SJCRH30 (cell line): ENCODE results near the gene PLD4. TPM values are rescaled to one million over a fixed set of nuclear protein-coding genes. Genes with fewer than 3 reads are reported as not detected.
"Not testable (repeated sequence)": the region's sequence is repeated elsewhere in the genome, so short reads cannot be mapped to it uniquely, and the experiment has no call there.

Experiments
- DNase-seq, 2 experiments: peaks; one replicate each; pipeline ENCODE4 v3.0.0-alpha.2; 2015 to 2020
- H3K27ac ChIP-seq: fragments of 250-450 bp; sonication (Bioruptor Pico); 2 replicates; pipeline ENCODE4 v1.5.1; 2020; ENCODE audit warnings: mild to moderate bottlenecking, moderate library complexity
- H3K27me3 ChIP-seq: fragments of 250-450 bp; sonication (Bioruptor Pico); 2 replicates; pipeline ENCODE4 v1.5.1; 2020; ENCODE audit warnings: mild to moderate bottlenecking, moderate library complexity
- H3K36me3 ChIP-seq: fragments of 250-450 bp; sonication (Bioruptor Pico); 2 replicates; pipeline ENCODE4 v1.5.1; 2020; ENCODE audit warnings: mild to moderate bottlenecking, moderate library complexity
- H3K4me1 ChIP-seq: fragments of 250-450 bp; sonication (Bioruptor Pico); 2 replicates; pipeline ENCODE4 v1.5.1; 2020; ENCODE audit warnings: mild to moderate bottlenecking, moderate library complexity
- H3K4me3 ChIP-seq: fragments of 250-450 bp; sonication (Bioruptor Pico); 2 replicates; pipeline ENCODE4 v1.5.1; 2020; ENCODE audit warnings: mild to moderate bottlenecking, moderate library complexity
- H3K9me3 ChIP-seq: fragments of 250-450 bp; sonication (Bioruptor Pico); replicated peaks from 2 replicates; pipeline ENCODE4 v1.5.1; 2020; ENCODE audit warnings: mild to moderate bottlenecking, moderate library complexity
- total RNA-seq: library from RNA; depleted of rRNA; stranded (reverse); fragments of >200 nt; shearing (Covaris generic); gene quantifications from 2 replicates; pipeline ENCODE4 v1.2.3, GENCODE V29; 2014

The PLD4 gene
- total RNA-seq, 1 experiment from 2014 or later, result not detected

DNA sequence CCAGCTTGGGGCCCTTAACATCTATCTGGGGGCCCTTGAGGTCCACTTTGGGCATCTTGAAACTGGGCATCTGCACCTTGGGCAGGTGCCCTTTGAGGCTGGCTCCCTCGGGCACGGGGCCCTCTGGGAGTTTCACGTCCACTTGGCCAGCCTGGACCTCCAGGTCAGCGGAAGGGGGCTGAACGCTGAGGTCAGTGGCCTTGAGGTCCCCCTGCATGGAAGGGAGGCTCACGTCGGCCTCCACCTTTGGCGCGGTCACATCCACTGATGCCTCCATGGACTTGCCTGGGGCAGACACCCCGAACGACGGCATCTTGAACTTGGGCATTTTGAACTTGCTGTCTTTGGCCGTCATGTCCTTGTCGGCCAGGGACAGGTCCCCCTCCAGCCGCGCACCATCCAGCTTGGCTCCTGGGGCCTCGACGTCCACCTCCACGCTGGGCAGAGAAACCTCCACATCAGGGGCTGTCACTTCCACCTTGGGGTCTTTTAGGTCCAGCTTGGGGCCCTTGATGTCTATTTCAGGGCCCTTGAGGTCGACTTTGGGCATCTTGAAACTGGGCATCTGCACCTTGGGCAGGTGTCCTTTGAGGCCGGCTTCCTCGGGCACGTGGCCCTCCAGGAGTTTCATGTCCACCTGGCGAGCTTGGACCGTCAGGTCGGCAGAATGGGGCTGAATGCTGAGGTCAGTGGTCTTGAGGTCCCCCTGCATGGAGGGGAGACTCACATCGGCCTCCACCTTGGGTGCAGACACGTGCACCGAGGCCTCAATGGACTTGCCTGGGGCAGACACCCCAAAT lies 18.7 kb downstream of the PLD4 start:
- H3K4me1 ChIP-seq, DNase-seq, H3K36me3 ChIP-seq, H3K4me3 ChIP-seq, H3K27ac ChIP-seq, H3K9me3 ChIP-seq, H3K27me3 ChIP-seq: not testable (repeated sequence)

DNA sequence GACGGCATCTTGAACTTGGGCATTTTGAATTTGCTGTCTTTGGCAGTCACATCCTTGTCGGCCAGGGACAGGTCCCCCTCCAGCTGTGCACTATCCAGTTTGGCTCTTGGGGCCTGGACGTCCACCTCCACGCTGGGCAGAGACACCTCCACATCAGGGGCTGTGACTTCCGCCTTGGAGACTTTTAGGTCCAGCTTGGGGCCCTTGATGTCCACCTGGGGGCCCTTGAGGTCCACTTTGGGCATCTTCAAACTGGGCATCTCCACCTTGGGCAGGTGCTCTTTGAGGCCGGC lies 19.3 kb downstream of the PLD4 start:
- H3K27me3 ChIP-seq, result not testable (repeated sequence)

GRCh38 chr14:104944436-104945205 lies 19.9 kb downstream of the PLD4 start:
- not testable (repeated sequence) for H3K36me3 ChIP-seq, H3K4me3 ChIP-seq, H3K27me3 ChIP-seq, H3K9me3 ChIP-seq, DNase-seq, H3K27ac ChIP-seq, H3K4me1 ChIP-seq

More for the DNA sequence above, 19.3 kb downstream of the PLD4 start:
- H3K27ac ChIP-seq, H3K4me1 ChIP-seq, H3K4me3 ChIP-seq, H3K36me3 ChIP-seq, H3K9me3 ChIP-seq, DNase-seq: not testable (repeated sequence)

DNA sequence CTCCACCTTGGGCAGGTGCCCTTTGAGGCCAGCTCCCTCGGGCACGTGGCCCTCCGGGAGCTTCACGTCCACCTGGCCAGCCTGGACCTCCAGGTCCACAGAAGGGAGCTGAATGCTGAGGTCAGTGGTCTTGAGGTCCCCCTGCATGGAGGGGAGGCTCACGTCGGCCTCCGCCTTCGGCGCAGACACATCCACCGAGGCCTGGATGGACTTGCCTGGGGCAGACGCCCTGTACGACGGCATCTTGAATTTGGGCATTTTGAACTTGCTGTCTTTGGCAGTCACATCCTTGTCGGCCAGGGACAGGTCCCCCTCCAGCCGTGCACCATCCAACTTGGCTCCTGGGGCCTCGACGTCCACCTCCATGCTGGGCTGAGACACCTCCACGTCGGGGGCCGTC lies 20.6 kb downstream of the PLD4 start:
- not testable (repeated sequence) for H3K27ac ChIP-seq

DNA sequence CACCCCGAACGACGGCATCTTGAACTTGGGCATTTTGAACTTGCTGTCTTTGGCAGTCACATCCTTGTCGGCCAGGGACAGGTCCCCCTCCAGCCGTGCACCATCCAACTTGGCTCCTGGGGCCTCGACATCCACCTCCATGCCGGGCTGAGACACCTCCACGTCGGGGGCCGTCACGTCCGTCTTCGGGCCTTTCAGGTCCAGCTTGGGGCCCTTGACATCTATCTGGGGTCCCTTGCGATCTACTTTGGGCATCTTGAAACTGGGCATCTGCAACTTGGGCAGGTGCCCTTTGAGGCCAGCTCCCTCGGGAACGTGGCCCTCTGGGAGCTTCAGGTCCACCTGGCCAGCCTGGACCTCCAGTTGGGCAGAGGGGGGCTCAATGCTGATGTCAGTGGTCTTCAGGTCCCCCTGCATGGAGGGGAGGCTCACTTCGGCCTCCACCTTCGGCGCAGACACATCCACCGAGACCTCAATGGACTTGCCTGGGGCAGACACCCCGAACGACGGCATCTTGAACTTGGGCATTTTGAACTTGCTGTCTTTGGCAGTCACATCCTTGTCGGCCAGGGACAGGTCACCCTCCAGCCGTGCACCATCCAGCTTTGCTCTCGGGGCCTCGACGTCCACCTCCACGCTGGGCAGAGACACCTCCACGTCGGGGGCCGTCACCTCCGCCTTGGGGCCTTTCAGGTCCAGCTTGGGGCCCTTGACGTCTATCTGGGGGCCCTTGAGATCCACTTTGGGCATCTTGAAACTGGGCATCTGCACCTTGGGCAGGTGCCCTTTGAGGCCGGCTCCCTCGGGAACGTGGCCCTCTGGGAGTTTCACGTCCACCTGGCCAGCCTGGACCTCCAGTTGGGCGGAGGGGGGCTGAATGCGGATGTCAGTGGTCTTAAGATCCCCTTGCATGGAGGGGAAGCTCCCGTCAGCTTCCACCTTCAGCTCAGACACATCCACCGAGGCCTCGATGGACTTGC lies 21.6 kb downstream of the PLD4 start:
- not testable (repeated sequence) for H3K27ac ChIP-seq, H3K27me3 ChIP-seq, H3K9me3 ChIP-seq, H3K36me3 ChIP-seq, DNase-seq, H3K4me3 ChIP-seq, H3K4me1 ChIP-seq

More for the DNA sequence above, 20.6 kb downstream of the PLD4 start:
- not testable (repeated sequence) for H3K4me1 ChIP-seq, H3K27me3 ChIP-seq, H3K36me3 ChIP-seq, H3K4me3 ChIP-seq, DNase-seq, H3K9me3 ChIP-seq

- not testable (repeated sequence) for H3K4me3 ChIP-seq, H3K27me3 ChIP-seq, H3K27ac ChIP-seq, DNase-seq, H3K36me3 ChIP-seq, H3K9me3 ChIP-seq, H3K4me1 ChIP-seq
These were observed 22.5 kb downstream of the PLD4 start for GRCh38 chr14:104947201-104947600.

- not testable (repeated sequence) for H3K27me3 ChIP-seq, H3K36me3 ChIP-seq, DNase-seq, H3K9me3 ChIP-seq, H3K4me1 ChIP-seq, H3K27ac ChIP-seq, H3K4me3 ChIP-seq
These were observed 23.4 kb downstream of the PLD4 start for GRCh38 chr14:104947881-104948735.

GRCh38 chr14:104948736-104949031 lies 24.0 kb downstream of the PLD4 start:
- Histone ChIP-seq H3K27ac (no peak overlapping the region), H3K4me1 (no peaks in the 10 kb centered on the region), H3K4me3 (no peak overlapping the region), H3K27me3 (no peaks in the 10 kb centered on the region), H3K9me3 (no peaks in the 10 kb centered on the region), H3K36me3 (no peaks in the 10 kb centered on the region)
- DNase-seq, result no peak

- not testable (repeated sequence) for H3K27me3 ChIP-seq, H3K27ac ChIP-seq, DNase-seq, H3K9me3 ChIP-seq, H3K4me1 ChIP-seq, H3K4me3 ChIP-seq, H3K36me3 ChIP-seq
These were observed 24.8 kb downstream of the PLD4 start for GRCh38 chr14:104949406-104949955.

DNA sequence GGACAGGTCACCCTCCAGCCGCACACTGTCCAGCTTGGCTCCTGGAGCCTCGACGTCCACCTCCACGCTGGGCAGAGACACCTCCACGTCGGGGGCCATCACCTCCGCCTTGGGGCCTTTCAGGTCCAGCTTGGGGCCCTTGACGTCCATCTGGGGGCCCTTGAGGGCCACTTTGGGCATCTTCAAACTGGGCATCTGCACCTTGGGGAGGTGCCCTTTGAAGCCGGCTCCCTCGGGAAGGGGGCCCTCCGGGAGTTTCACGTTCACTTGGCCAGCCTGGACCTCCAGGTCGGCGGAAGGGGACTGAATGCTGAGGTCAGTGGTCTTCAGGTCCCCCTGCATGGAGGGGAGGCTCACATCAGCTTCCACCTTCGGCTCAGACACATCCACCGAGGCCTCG lies 25.3 kb downstream of the PLD4 start:
- Histone ChIP-seq H3K27ac (no peak overlapping the region), H3K36me3 (no peaks in the 10 kb centered on the region), H3K4me1 (no peaks in the 10 kb centered on the region), H3K9me3 (no peaks in the 10 kb centered on the region), H3K4me3 (no peak overlapping the region), H3K27me3 (no peaks in the 10 kb centered on the region)
- DNase-seq, result no peak

DNA sequence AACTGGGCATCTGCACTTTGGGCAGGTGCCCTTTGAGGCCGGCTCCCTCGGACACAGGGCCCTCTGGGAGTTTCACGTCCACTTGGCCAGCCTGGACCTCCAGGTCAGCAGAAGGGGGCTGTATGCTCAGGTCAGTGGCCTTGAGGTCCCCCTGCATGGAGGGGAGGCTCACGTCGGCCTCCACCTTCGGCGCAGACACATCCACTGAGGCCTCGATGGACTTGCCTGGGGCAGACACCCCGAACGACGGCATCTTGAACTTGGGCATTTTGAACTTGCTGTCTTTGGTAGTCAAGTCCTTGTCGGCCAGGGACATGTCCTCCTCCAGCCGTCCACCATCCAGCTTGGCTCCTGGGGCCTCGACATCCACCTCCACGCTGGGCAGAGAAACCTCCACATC lies 26.0 kb downstream of the PLD4 start:
- not testable (repeated sequence) for H3K9me3 ChIP-seq, H3K27ac ChIP-seq, DNase-seq, H3K27me3 ChIP-seq, H3K4me1 ChIP-seq, H3K4me3 ChIP-seq, H3K36me3 ChIP-seq

GRCh38 chr14:104951863-104952657 lies 27.4 kb downstream of the PLD4 start:
- not testable (repeated sequence) for H3K4me3 ChIP-seq

DNA sequence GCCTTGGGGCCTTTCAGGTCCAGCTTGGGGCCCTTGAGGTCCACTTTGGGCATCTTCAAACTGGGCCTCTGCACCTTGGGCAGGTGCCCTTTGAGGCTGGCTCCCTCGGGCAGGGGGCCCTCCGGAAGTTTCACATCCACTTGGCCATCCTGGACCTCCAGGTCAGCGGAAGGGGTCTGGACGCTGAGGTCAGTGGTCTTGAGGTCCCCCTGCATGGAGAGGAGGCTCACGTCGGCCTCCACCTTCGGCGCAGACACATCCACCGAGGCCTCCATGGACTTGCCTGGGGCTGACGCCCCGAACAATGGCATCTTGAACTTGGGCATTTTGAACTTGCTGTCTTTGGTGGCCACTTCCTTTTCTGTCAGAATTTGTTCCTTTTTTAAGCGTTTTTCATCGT lies 28.4 kb downstream of the PLD4 start:
- no peak for DNase-seq
- no peak overlapping the region for H3K27ac ChIP-seq
- no peaks in the 10 kb centered on the region for H3K4me1 ChIP-seq
- no peaks in the 10 kb centered on the region for H3K36me3 ChIP-seq
- no peaks in the 10 kb centered on the region for H3K9me3 ChIP-seq
- H3K4me3 ChIP-seq, result no peak overlapping the region
- H3K27me3 ChIP-seq, result no peaks in the 10 kb centered on the region

More at GRCh38 chr14:104951863-104952657, 27.4 kb downstream of the PLD4 start:
- not testable (repeated sequence) for H3K27me3 ChIP-seq, DNase-seq, H3K36me3 ChIP-seq, H3K4me1 ChIP-seq, H3K9me3 ChIP-seq, H3K27ac ChIP-seq
